Liver (tissue), 9 donors: ENCODE results near the gene CREB3L2. TPM values are rescaled to one million over a fixed set of nuclear protein-coding genes. Genes with fewer than 3 reads are reported as not detected.

Source experiments
- DNase-seq: peaks from one replicate; pipeline ENCODE4 v3.0.0-alpha.2; 2017; ENCODE audit warnings: low spot score
- H3K27ac ChIP-seq, 2 donors: one replicate each; pipeline ENCODE4 v1.7.0; 2013; ENCODE audit warnings: inconsistent platforms in 2 of 2, low read length in 2 of 2, control low read depth in 1 of 2, low read depth in 1 of 2, mild to moderate bottlenecking in 1 of 2
- H3K27me3 ChIP-seq, 4 donors: one replicate each; pipeline versions ENCODE4 v1.6.1 to v1.7.0; 2013; ENCODE audit warnings: low read length in 3 of 4, inconsistent platforms in 1 of 4, mild to moderate bottlenecking in 1 of 4, moderate library complexity in 1 of 4; ENCODE audit not compliant: control insufficient read depth in 4 of 4, insufficient read depth in 4 of 4
- H3K36me3 ChIP-seq, 4 donors: one replicate each; pipeline versions ENCODE4 v1.6.1 to v1.7.0; 2013; ENCODE audit warnings: low read length in 3 of 4, mild to moderate bottlenecking in 3 of 4, low read depth in 1 of 4, moderate library complexity in 1 of 4; ENCODE audit not compliant: control insufficient read depth in 4 of 4, insufficient read depth in 3 of 4
- H3K4me1 ChIP-seq, 4 donors: one replicate each; pipeline versions ENCODE4 v1.6.1 to v1.7.0; 2013; ENCODE audit warnings: low read length in 3 of 4, mild to moderate bottlenecking in 3 of 4, moderate library complexity in 1 of 4; ENCODE audit not compliant: control insufficient read depth in 4 of 4, insufficient read depth in 4 of 4
- H3K4me3 ChIP-seq, 3 donors: one replicate each; pipeline versions ENCODE4 v1.6.1 to v1.7.0; 2013; ENCODE audit warnings: low read length in 3 of 3, control low read depth in 1 of 3, low read depth in 1 of 3, mild to moderate bottlenecking in 1 of 3
- H3K9ac ChIP-seq, 2 donors: one replicate each; pipeline ENCODE4 v1.7.0; 2013; ENCODE audit warnings: low read length in 2 of 2, mild to moderate bottlenecking in 2 of 2, moderate library complexity in 2 of 2, control low read depth in 1 of 2, low read depth in 1 of 2
- H3K9me3 ChIP-seq, 4 donors: one replicate each; pipeline versions ENCODE4 v1.6.1 to v1.7.0; 2013; ENCODE audit warnings: low read length in 3 of 4; ENCODE audit not compliant: control insufficient read depth in 4 of 4
- ATF3 ChIP-seq: IDR thresholded peaks from 2 replicates; pipeline ENCODE4 v1.6.1; 2016; ENCODE audit warnings: antibody characterized with exemption
- CTCF ChIP-seq: fragments of 150-350 bp; IDR thresholded peaks from 2 replicates; pipeline ENCODE4 v1.5.1; 2017; ENCODE audit warnings: improper control_type of control experiment, low read depth, low read length; ENCODE audit not compliant: missing input control
- FOXA1 ChIP-seq: IDR thresholded peaks from 2 replicates; pipeline ENCODE4 v1.6.1; 2016; ENCODE audit warnings: antibody characterized with exemption
- JUND ChIP-seq, 2 donors: IDR thresholded peaks; 2 replicates each; pipeline ENCODE4 v1.6.1; 2016; ENCODE audit warnings: antibody characterized with exemption in 2 of 2
- MAX ChIP-seq: IDR thresholded peaks from 2 replicates; pipeline ENCODE4 v1.6.1; 2016; ENCODE audit warnings: antibody characterized with exemption
- NR2F2 ChIP-seq: IDR thresholded peaks from 2 replicates; pipeline ENCODE4 v1.6.1; 2016; ENCODE audit warnings: antibody characterized with exemption
- RAD21 ChIP-seq, 2 donors: IDR thresholded peaks; 2 replicates each; pipeline ENCODE4 v1.6.1; 2016; ENCODE audit warnings: antibody characterized with exemption in 2 of 2, mild to moderate bottlenecking in 2 of 2
- REST ChIP-seq: IDR thresholded peaks from 2 replicates; pipeline ENCODE4 v1.6.1; 2016; ENCODE audit warnings: antibody characterized with exemption, mild to moderate bottlenecking
- RXRA ChIP-seq, 2 donors: IDR thresholded peaks; 2 replicates each; pipeline ENCODE4 v1.6.1; 2017 to 2018; ENCODE audit warnings: antibody characterized with exemption in 2 of 2, mild to moderate bottlenecking in 1 of 2
- TAF1 ChIP-seq: conservative IDR thresholded peaks from 2 replicates; pipeline ENCODE4 v1.6.1; 2016; ENCODE audit warnings: antibody characterized with exemption, mild to moderate bottlenecking
- YY1 ChIP-seq: IDR thresholded peaks from 2 replicates; pipeline ENCODE4 v1.6.1; 2016; ENCODE audit warnings: antibody characterized with exemption, mild to moderate bottlenecking
- ZBTB33 ChIP-seq: IDR thresholded peaks from 2 replicates; pipeline ENCODE4 v1.6.1; 2016; ENCODE audit warnings: antibody characterized with exemption
- WGBS: extraction: QIAGEN DNeasy Blood & Tissue Kit; methylation state at CpG from one replicate; pipeline ENCODE4 v1.1.7; 2013; 5-methylcytosine and 5-hydroxymethylcytosine counted together
- polyA plus RNA-seq, 2 donors: library from polyadenylated mRNA; stranded (reverse) in 1 of 2; unstranded in 1 of 2; fragments of 200-250 nt in 1 of 2; fragments of >200 nt in 1 of 2; fragmentation: Nextera tagmentation in 1 of 2; extraction: Ambion mirVana in 1 of 2; gene quantifications; one replicate each; pipeline versions ENCODE4 v1.2.1 to v1.2.3, GENCODE V29; 2013 to 2015
- total RNA-seq, 2 donors: library from RNA; depleted of rRNA; stranded (reverse); fragments of >200 nt; gene quantifications; one replicate each; pipeline ENCODE4 v1.2.3, GENCODE V29; 2014
- donor health status: healthy.
- donor health status: healthy.
- donor health status: healthy.
- donor health status: healthy.
- donor health status: healthy.

Gene CREB3L2
- total and polyA plus RNA-seq, 4 donors: 6.7 to 16.6 (median 9.9) TPM

GRCh38 chr7:138004936-138005335 is 3.0 kb upstream of the CREB3L2 start (continued):
- TF ChIP-seq CTCF: no peak
- no peak for TF ChIP-seq RAD21 (IDR thresholded peaks at IDR 0.05)
- no peak for TF ChIP-seq ZBTB33
- no peak for TF ChIP-seq NR2F2
- no peak for TF ChIP-seq FOXA1
- TF ChIP-seq RXRA (IDR thresholded peaks at IDR 0.05): no peak
- no peak for TF ChIP-seq TAF1

- no peaks in the 10 kb centered on the region for H3K36me3 ChIP-seq
- H3K27ac ChIP-seq: no peak overlapping the region
- 93% methylated on average over 4 of the region's 4 CpGs for WGBS
- H3K4me1 ChIP-seq: peaks cover 0 to 20% (median 16%) of the 10 kb centered on the region in 4 donors
- H3K9me3 ChIP-seq: no peaks in the 10 kb centered on the region
- no peaks in the 10 kb centered on the region for H3K27me3 ChIP-seq
- H3K9ac ChIP-seq: no peak overlapping the region
- DNase-seq: no peak
- H3K4me3 ChIP-seq: no peak overlapping the region
- TF ChIP-seq ATF3 (no peak), YY1 (no peak), ZBTB33 (no peak), REST (no peak), RXRA (IDR thresholded peaks at IDR 0.05) (no peak), FOXA1 (no peak), JUND (IDR thresholded peaks at IDR 0.05) (no peak), NR2F2 (no peak), MAX (no peak), RAD21 (IDR thresholded peaks at IDR 0.05) (no peak)
Observed at GRCh38 chr7:138004046-138004445, 2.2 kb upstream of the CREB3L2 start.
